GM12878 (cell line): Measurements from ENCODE around the gene ASIC4. TPM values are rescaled to one million over a fixed set of nuclear protein-coding genes. Genes with fewer than 3 reads are reported as not detected.

ENCODE experiments used
- ATF2 ChIP-seq: IDR thresholded peaks from 2 replicates; pipeline ENCODE4 v1.6.1; 2012; ENCODE audit warnings: low read length, inconsistent platforms
- BHLHE40 ChIP-seq, 2 experiments: fragments of 450-650 bp in 1 of 2; IDR thresholded peaks; 2 replicates each; pipeline ENCODE4 v1.6.1; 2011 to 2017; ENCODE audit warnings: low read depth in 2 of 2, borderline replicate concordance in 1 of 2, improper control_type of control experiment in 1 of 2, low read length in 1 of 2, mild to moderate bottlenecking in 1 of 2
- CBX3 ChIP-seq: fragments of 200-600 bp; sonication (generic); IDR thresholded peaks from 2 replicates; pipeline ENCODE4 v1.6.1; 2016; ENCODE audit warnings: low read depth, borderline replicate concordance
- GABPA ChIP-seq: IDR thresholded peaks from 2 replicates; pipeline ENCODE4 v1.6.1; 2014; ENCODE audit warnings: antibody characterized with exemption, low read depth, mild to moderate bottlenecking, inconsistent platforms
- HDGF ChIP-seq: fragments of 450-650 bp; IDR thresholded peaks from 2 replicates; pipeline ENCODE4 v1.6.1; 2016; ENCODE audit warnings: antibody characterized with exemption
- IRF5 ChIP-seq: fragments of 450-650 bp; IDR thresholded peaks from 2 replicates; pipeline ENCODE4 v1.6.1; 2017; ENCODE audit warnings: borderline replicate concordance
- NFIC ChIP-seq: IDR thresholded peaks from 2 replicates; pipeline ENCODE4 v1.6.1; 2012; ENCODE audit warnings: low read depth, mild to moderate bottlenecking, inconsistent platforms, low read length, moderate library complexity
- RAD21 ChIP-seq: IDR thresholded peaks from 2 replicates; pipeline ENCODE4 v1.6.1; 2011; ENCODE audit warnings: mild to moderate bottlenecking, low read depth, low read length, moderate library complexity; ENCODE audit not compliant: insufficient read depth
- SMC3 ChIP-seq: IDR thresholded peaks from 2 replicates; pipeline ENCODE4 v1.6.1; 2011; ENCODE audit warnings: low read length, improper control_type of control experiment, borderline replicate concordance
- SREBF2 ChIP-seq: IDR thresholded peaks from 2 replicates; pipeline ENCODE4 v1.6.1; 2012; ENCODE audit warnings: mild to moderate bottlenecking, low read length
- TCF12 ChIP-seq: IDR thresholded peaks from 2 replicates; pipeline ENCODE4 v1.6.1; 2011; ENCODE audit warnings: low read depth, mild to moderate bottlenecking, low read length
- TCF3 ChIP-seq: IDR thresholded peaks from 2 replicates; pipeline ENCODE4 v1.6.1; 2012; ENCODE audit warnings: low read depth, mild to moderate bottlenecking, low read length, borderline replicate concordance; ENCODE audit not compliant: insufficient read depth
- USF1 ChIP-seq: IDR thresholded peaks from 2 replicates; pipeline ENCODE4 v1.6.1; 2011; ENCODE audit warnings: borderline replicate concordance, low read depth, mild to moderate bottlenecking, moderate library complexity, mixed read lengths, low read length; ENCODE audit not compliant: insufficient read depth; ENCODE audit errors: extremely low read length
- YY1 ChIP-seq: IDR thresholded peaks from 2 replicates; pipeline ENCODE4 v1.6.1; 2011; ENCODE audit warnings: low read depth, mild to moderate bottlenecking, low read length
- ZNF274 ChIP-seq: IDR thresholded peaks from one replicate; pipeline ENCODE4 v1.8.0; 2011; ENCODE audit not compliant: insufficient read length, insufficient read depth
- polyA plus RNA-seq, 11 experiments: library from polyadenylated mRNA; depleted of rRNA in 4 of 11; unstranded in 6 of 11; stranded (reverse) in 5 of 11; fragments of >200 nt; fragmentation: Nextera tagmentation in 4 of 11; fragmentation: Illumina TruSeq in 1 of 11; extraction: Ambion mirVana in 4 of 11; extraction: Trizol in 1 of 11; gene quantifications; 1 replicate in 1 of 11; 2 replicates in 10 of 11; pipeline versions ENCODE4 v1.2.1 to v1.2.3, GENCODE V29; 2011 to 2016; ENCODE audit warnings: inconsistent platforms in 2 of 11, missing spikeins in 2 of 11, low read depth in 1 of 11
- total RNA-seq, 4 experiments: library from RNA; depleted of rRNA in 3 of 4; stranded (reverse); fragments of >200 nt in 3 of 4; fragmentation: Illumina TruSeq in 1 of 4; extraction: Trizol in 1 of 4; gene quantifications; 2 replicates each; pipeline versions ENCODE4 v1.2.1 to v1.2.3, GENCODE V29; 2013 to 2021
- TF ChIP-seq, protein P1 (sequence below): fragments of 450-650 bp; formaldehyde crosslinking; IDR thresholded peaks from 2 replicates; pipeline ENCODE4 v1.4.0; 2020; ENCODE audit warnings: mild to moderate bottlenecking, moderate library complexity
- TF ChIP-seq, protein P2 (sequence below): IDR thresholded peaks from 2 replicates; pipeline ENCODE4 v1.6.1; 2012; ENCODE audit warnings: improper control_type of control experiment, low read depth, low read length; ENCODE audit not compliant: insufficient replicate concordance

ASIC4 gene
- total and polyA plus RNA-seq, 10 of the 15 experiments (the other 5 are each of a cell fraction or from before 2014, with no cell fraction given): 0.01 TPM; not detected in 9

GRCh38 chr2:219541611-219542180, 27.4 kb downstream of the ASIC4 start (continued):
- peak; percentile 49; the same call in 1 of the 2 replicates for TF ChIP-seq YY1
- TF ChIP-seq TCF12: peak; percentile 95
- TF ChIP-seq GABPA: no peak
- TF ChIP-seq IRF5: no peak
- no peak for TF ChIP-seq USF1
- TF ChIP-seq RAD21: peak; percentile 33
- no peak for TF ChIP-seq ZNF274
- TF ChIP-seq NFIC: no peak
- TF ChIP-seq ATF2: no peak
- peak; percentile 97 for TF ChIP-seq HDGF
- TF ChIP-seq SMC3: peak; percentile 65
- TF ChIP-seq BHLHE40 (IDR thresholded peaks at IDR 0.05; ENCODE audit: borderline replicate concordance in 1 of 2, low read depth in 2 of 2, low read length in 1 of 2): peak in 1 of 2 experiments; percentile 50; a peak in 1 of 4 replicates
- TF ChIP-seq CBX3: no peak
- TF ChIP-seq, protein P1, sequence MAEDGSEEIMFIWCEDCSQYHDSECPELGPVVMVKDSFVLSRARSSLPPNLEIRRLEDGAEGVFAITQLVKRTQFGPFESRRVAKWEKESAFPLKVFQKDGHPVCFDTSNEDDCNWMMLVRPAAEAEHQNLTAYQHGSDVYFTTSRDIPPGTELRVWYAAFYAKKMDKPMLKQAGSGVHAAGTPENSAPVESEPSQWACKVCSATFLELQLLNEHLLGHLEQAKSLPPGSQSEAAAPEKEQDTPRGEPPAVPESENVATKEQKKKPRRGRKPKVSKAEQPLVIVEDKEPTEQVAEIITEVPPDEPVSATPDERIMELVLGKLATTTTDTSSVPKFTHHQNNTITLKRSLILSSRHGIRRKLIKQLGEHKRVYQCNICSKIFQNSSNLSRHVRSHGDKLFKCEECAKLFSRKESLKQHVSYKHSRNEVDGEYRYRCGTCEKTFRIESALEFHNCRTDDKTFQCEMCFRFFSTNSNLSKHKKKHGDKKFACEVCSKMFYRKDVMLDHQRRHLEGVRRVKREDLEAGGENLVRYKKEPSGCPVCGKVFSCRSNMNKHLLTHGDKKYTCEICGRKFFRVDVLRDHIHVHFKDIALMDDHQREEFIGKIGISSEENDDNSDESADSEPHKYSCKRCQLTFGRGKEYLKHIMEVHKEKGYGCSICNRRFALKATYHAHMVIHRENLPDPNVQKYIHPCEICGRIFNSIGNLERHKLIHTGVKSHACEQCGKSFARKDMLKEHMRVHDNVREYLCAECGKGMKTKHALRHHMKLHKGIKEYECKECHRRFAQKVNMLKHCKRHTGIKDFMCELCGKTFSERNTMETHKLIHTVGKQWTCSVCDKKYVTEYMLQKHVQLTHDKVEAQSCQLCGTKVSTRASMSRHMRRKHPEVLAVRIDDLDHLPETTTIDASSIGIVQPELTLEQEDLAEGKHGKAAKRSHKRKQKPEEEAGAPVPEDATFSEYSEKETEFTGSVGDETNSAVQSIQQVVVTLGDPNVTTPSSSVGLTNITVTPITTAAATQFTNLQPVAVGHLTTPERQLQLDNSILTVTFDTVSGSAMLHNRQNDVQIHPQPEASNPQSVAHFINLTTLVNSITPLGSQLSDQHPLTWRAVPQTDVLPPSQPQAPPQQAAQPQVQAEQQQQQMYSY (CRISPR knock-in tag): no peak
- TF ChIP-seq, protein P2, sequence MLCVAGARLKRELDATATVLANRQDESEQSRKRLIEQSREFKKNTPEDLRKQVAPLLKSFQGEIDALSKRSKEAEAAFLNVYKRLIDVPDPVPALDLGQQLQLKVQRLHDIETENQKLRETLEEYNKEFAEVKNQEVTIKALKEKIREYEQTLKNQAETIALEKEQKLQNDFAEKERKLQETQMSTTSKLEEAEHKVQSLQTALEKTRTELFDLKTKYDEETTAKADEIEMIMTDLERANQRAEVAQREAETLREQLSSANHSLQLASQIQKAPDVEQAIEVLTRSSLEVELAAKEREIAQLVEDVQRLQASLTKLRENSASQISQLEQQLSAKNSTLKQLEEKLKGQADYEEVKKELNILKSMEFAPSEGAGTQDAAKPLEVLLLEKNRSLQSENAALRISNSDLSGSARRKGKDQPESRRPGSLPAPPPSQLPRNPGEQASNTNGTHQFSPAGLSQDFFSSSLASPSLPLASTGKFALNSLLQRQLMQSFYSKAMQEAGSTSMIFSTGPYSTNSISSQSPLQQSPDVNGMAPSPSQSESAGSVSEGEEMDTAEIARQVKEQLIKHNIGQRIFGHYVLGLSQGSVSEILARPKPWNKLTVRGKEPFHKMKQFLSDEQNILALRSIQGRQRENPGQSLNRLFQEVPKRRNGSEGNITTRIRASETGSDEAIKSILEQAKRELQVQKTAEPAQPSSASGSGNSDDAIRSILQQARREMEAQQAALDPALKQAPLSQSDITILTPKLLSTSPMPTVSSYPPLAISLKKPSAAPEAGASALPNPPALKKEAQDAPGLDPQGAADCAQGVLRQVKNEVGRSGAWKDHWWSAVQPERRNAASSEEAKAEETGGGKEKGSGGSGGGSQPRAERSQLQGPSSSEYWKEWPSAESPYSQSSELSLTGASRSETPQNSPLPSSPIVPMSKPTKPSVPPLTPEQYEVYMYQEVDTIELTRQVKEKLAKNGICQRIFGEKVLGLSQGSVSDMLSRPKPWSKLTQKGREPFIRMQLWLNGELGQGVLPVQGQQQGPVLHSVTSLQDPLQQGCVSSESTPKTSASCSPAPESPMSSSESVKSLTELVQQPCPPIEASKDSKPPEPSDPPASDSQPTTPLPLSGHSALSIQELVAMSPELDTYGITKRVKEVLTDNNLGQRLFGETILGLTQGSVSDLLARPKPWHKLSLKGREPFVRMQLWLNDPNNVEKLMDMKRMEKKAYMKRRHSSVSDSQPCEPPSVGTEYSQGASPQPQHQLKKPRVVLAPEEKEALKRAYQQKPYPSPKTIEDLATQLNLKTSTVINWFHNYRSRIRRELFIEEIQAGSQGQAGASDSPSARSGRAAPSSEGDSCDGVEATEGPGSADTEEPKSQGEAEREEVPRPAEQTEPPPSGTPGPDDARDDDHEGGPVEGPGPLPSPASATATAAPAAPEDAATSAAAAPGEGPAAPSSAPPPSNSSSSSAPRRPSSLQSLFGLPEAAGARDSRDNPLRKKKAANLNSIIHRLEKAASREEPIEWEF: no peak
- peak; percentile 96 for TF ChIP-seq TCF3
- no peak for TF ChIP-seq SREBF2
